GM12873 (cell line): ENCODE data around the gene SIPA1L2.

ENCODE experiments used
- CTCF ChIP-seq: IDR thresholded peaks from 2 replicates; pipeline ENCODE4 v1.5.1; 2012; ENCODE audit warnings: low read depth, mild to moderate bottlenecking, moderate library complexity, low read length, control low read depth; ENCODE audit not compliant: insufficient read depth; ENCODE audit errors: missing control alignments

Gene SIPA1L2

GRCh38 chr1:232594768-232595698 lies 34.9 kb downstream of the SIPA1L2 start:
- TF ChIP-seq CTCF = no peak

- no peak for TF ChIP-seq CTCF
Observed at GRCh38 chr1:232593717-232594502, 36.0 kb downstream of the SIPA1L2 start.

- no peak for TF ChIP-seq CTCF
Observed at GRCh38 chr1:232591344-232591743, 38.6 kb downstream of the SIPA1L2 start.

GRCh38 chr1:232590744-232591082 lies 39.2 kb downstream of the SIPA1L2 start:
- no peak for TF ChIP-seq CTCF

GRCh38 chr1:232589812-232590743 lies 39.9 kb downstream of the SIPA1L2 start:
- TF ChIP-seq CTCF = no peak

GRCh38 chr1:232589111-232589811 lies 40.7 kb downstream of the SIPA1L2 start:
- no peak for TF ChIP-seq CTCF
